H9 (cell line): ENCODE data around the gene IQCE. TPM values are rescaled to one million over a fixed set of nuclear protein-coding genes. Genes with fewer than 3 reads are reported as not detected.
A peak's percentile ranks its signal among the peaks of the same experiment; 100 is the strongest.

Experiments used
- DNase-seq: peaks from one replicate; pipeline ENCODE4 v3.0.0-alpha.2; 2017
- H2AFZ ChIP-seq: one replicate; pipeline ENCODE4 v1.6.1; 2013; ENCODE audit warnings: mild to moderate bottlenecking, low read length, control low read depth, moderate library complexity
- H2AK5ac ChIP-seq: 2 replicates; pipeline ENCODE4 v1.6.1; 2013; ENCODE audit warnings: low read length, control low read depth, mixed read lengths; ENCODE audit not compliant: insufficient read length
- H2BK120ac ChIP-seq: one replicate; pipeline ENCODE4 v1.6.1; 2013; ENCODE audit warnings: low read depth, mild to moderate bottlenecking, low read length, control low read depth, inconsistent platforms; ENCODE audit not compliant: poor library complexity, severe bottlenecking
- H2BK12ac ChIP-seq: 2 replicates; pipeline ENCODE4 v1.6.1; 2013; ENCODE audit warnings: low read length, control low read depth, mixed read lengths, low read depth; ENCODE audit not compliant: insufficient read length
- H2BK15ac ChIP-seq: 2 replicates; pipeline ENCODE4 v1.6.1; 2013; ENCODE audit warnings: low read depth, low read length, control low read depth
- H2BK20ac ChIP-seq: one replicate; pipeline ENCODE4 v1.6.1; 2013; ENCODE audit warnings: low read depth, mild to moderate bottlenecking, low read length, control low read depth, inconsistent platforms; ENCODE audit not compliant: poor library complexity, severe bottlenecking
- H2BK5ac ChIP-seq: 2 replicates; pipeline ENCODE4 v1.6.1; 2013; ENCODE audit warnings: low read length, control low read depth, mixed read lengths; ENCODE audit not compliant: insufficient read length
- H3K14ac ChIP-seq: 2 replicates; pipeline ENCODE4 v1.6.1; 2013; ENCODE audit warnings: low read length, control low read depth; ENCODE audit not compliant: insufficient read depth
- H3K18ac ChIP-seq: 2 replicates; pipeline ENCODE4 v1.6.1; 2013; ENCODE audit warnings: low read depth, mild to moderate bottlenecking, mixed read lengths, low read length, control low read depth; ENCODE audit not compliant: insufficient read length
- H3K23ac ChIP-seq: 2 replicates; pipeline ENCODE4 v1.6.1; 2013; ENCODE audit warnings: low read length, control low read depth, mixed read lengths, low read depth; ENCODE audit not compliant: insufficient read length
- H3K23me2 ChIP-seq: 2 replicates; pipeline ENCODE4 v1.6.1; 2013; ENCODE audit warnings: low read depth, mild to moderate bottlenecking, mixed read lengths, low read length, control low read depth; ENCODE audit not compliant: insufficient read length, poor library complexity, severe bottlenecking
- H3K27ac ChIP-seq: 2 replicates; pipeline ENCODE4 v1.5.1; 2013; ENCODE audit warnings: low read length, control low read depth, mixed read lengths, low read depth; ENCODE audit not compliant: insufficient read length
- H3K27me3 ChIP-seq: 2 replicates; pipeline ENCODE4 v1.6.1; 2013; ENCODE audit warnings: low read length, control low read depth, inconsistent platforms; ENCODE audit not compliant: insufficient read depth
- H3K4ac ChIP-seq: 2 replicates; pipeline ENCODE4 v1.6.1; 2013; ENCODE audit warnings: low read depth, mild to moderate bottlenecking, control low read depth, inconsistent platforms, low read length, moderate library complexity
- H3K4me1 ChIP-seq: 2 replicates; pipeline ENCODE4 v1.6.1; 2013; ENCODE audit warnings: low read length, control low read depth, inconsistent platforms; ENCODE audit not compliant: insufficient read depth
- H3K4me2 ChIP-seq: 2 replicates; pipeline ENCODE4 v1.6.1; 2013; ENCODE audit warnings: low read length, control low read depth, mixed read lengths; ENCODE audit not compliant: insufficient read length, insufficient read depth
- H3K56ac ChIP-seq: 2 replicates; pipeline ENCODE4 v1.6.1; 2013; ENCODE audit warnings: low read depth, mild to moderate bottlenecking, mixed read lengths, low read length, control low read depth; ENCODE audit not compliant: insufficient read length
- H3K79me1 ChIP-seq: 2 replicates; pipeline ENCODE4 v1.6.1; 2013; ENCODE audit warnings: low read depth, mild to moderate bottlenecking, moderate library complexity, low read length, control low read depth, inconsistent platforms; ENCODE audit not compliant: insufficient read depth, poor library complexity, severe bottlenecking
- H3K79me2 ChIP-seq: 2 replicates; pipeline ENCODE4 v1.6.1; 2013; ENCODE audit warnings: low read length, control low read depth, inconsistent platforms; ENCODE audit not compliant: insufficient read depth
- H3K9ac ChIP-seq: 2 replicates; pipeline ENCODE4 v1.6.1; 2013; ENCODE audit warnings: low read length, control low read depth, mixed read lengths; ENCODE audit not compliant: insufficient read length; ENCODE audit errors: extremely low read depth
- H3K9me3 ChIP-seq: one replicate; pipeline ENCODE4 v1.6.1; 2013; ENCODE audit warnings: low read depth, low read length, inconsistent platforms; ENCODE audit not compliant: control insufficient read depth
- H3T11ph ChIP-seq: one replicate; pipeline ENCODE4 v1.6.1; 2013; ENCODE audit warnings: mild to moderate bottlenecking, low read length, control low read depth, inconsistent platforms
- H4K20me1 ChIP-seq: one replicate; pipeline ENCODE4 v1.6.1; 2013; ENCODE audit not compliant: control insufficient read depth, insufficient read length, insufficient read depth
- H4K5ac ChIP-seq: 2 replicates; pipeline ENCODE4 v1.6.1; 2013; ENCODE audit warnings: low read depth, mild to moderate bottlenecking, mixed read lengths, low read length, control low read depth; ENCODE audit not compliant: insufficient read length
- H4K8ac ChIP-seq: replicated peaks from 2 replicates; pipeline ENCODE4 v1.6.1; 2013; ENCODE audit warnings: low read length, control low read depth, mixed read lengths, low read depth; ENCODE audit not compliant: insufficient read length
- H4K91ac ChIP-seq: 2 replicates; pipeline ENCODE4 v1.6.1; 2013; ENCODE audit warnings: low read depth, mild to moderate bottlenecking, moderate library complexity, mixed read lengths, low read length, control low read depth; ENCODE audit not compliant: insufficient read length
- H3K27ac Mint-ChIP-seq, 3 experiments: 2 replicates in 2 of 3; 3 replicates in 1 of 3; pipeline ENCODE4 v1.8.0; 2020 to 2021; ENCODE audit warnings: mixed read lengths in 3 of 3, mild to moderate bottlenecking in 1 of 3, moderate library complexity in 1 of 3
- H3K27me3 Mint-ChIP-seq: 2 replicates; pipeline ENCODE4 v1.8.0; 2021; ENCODE audit warnings: low read depth, mild to moderate bottlenecking, moderate library complexity, mixed read lengths
- H3K36me3 Mint-ChIP-seq, 3 experiments: 2 replicates in 2 of 3; 3 replicates in 1 of 3; pipeline ENCODE4 v1.8.0; 2020 to 2021; ENCODE audit warnings: low read depth in 3 of 3, mixed read lengths in 3 of 3; ENCODE audit not compliant: insufficient read depth in 1 of 3
- H3K4me1 Mint-ChIP-seq, 2 experiments: 2 replicates each; pipeline ENCODE4 v1.8.0; 2020; ENCODE audit warnings: mixed read lengths in 2 of 2
- H3K4me3 Mint-ChIP-seq, 2 experiments: 2 replicates in 1 of 2; 3 replicates in 1 of 2; pipeline ENCODE4 v1.8.0; 2020 to 2021; ENCODE audit warnings: mild to moderate bottlenecking in 2 of 2, mixed read lengths in 2 of 2, moderate library complexity in 1 of 2
- H3K9me3 Mint-ChIP-seq, 2 experiments: 2 replicates in 1 of 2; 3 replicates in 1 of 2; pipeline ENCODE4 v1.8.0; 2020; ENCODE audit warnings: mild to moderate bottlenecking in 2 of 2, mixed read lengths in 2 of 2, moderate library complexity in 1 of 2
- WGBS: extraction: QIAGEN DNeasy Blood & Tissue Kit; methylation state at CpG from one replicate; pipeline ENCODE4 v1.1.7; 2013; ENCODE audit warnings: missing lambda C conversion rate, low lambda C conversion rate, mixed read lengths; ENCODE audit not compliant: insufficient read length; ENCODE audit errors: extremely low coverage; 5-methylcytosine and 5-hydroxymethylcytosine counted together
- total RNA-seq: library from RNA; stranded (reverse); gene quantifications from 2 replicates; pipeline ENCODE4 v1.2.1, GENCODE V29; 2021
- TF ChIP-seq, protein P1 (sequence below): fragments of 200-600 bp; sonication (generic); conservative IDR thresholded peaks from 3 replicates; pipeline ENCODE4 v1.8.0; 2021; ENCODE audit warnings: antibody characterized with exemption, mild to moderate bottlenecking

Gene IQCE
- total RNA-seq, 1 experiment from 2014 or later: 7.0 TPM

DNA sequence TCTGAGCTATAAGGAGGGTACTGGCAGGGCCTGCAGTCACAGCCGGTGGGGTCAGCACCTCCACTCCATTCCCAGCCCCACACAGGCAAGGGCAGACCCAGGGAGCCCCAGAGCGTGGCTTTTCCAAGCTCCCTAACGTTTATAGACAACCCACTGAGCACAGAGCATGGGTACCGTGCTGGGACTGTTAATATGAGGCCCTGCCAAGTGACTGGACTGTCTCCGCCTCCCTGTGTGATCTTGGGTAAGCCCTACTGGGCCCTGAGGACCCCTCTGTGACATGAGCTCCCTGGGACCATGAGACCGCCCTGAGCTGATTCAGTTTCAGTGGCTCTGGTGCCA lies 85.4 kb downstream of the IQCE start:
- H3K4me1 Mint-ChIP-seq: peaks cover 21 to 36% of the 10 kb centered on the region in 2 experiments
- Histone ChIP-seq H2BK120ac (no peak overlapping the region), H2AK5ac (no peak overlapping the region), H3K56ac (no peak overlapping the region), H2AFZ (no peak overlapping the region), H4K91ac (no peak overlapping the region), H2BK20ac (no peak overlapping the region), H3K9ac (no peak overlapping the region), H3K4ac (no peak overlapping the region), H4K5ac (no peak overlapping the region), H4K8ac (no peak overlapping the region), H3K27me3 (no peaks in the 10 kb centered on the region), H4K20me1 (no peaks in the 10 kb centered on the region), H3K18ac (no peak overlapping the region), H3K23me2 (no peaks in the 10 kb centered on the region), H2BK12ac (no peak overlapping the region), H3K4me2 (no peak overlapping the region), H3K23ac (no peak overlapping the region), H3K4me1 (peaks cover 3% of the 10 kb centered on the region; the same call in 1 of the 2 replicates), H3K27ac (no peak overlapping the region), H3K9me3 (no peaks in the 10 kb centered on the region), H3T11ph (no peak overlapping the region), H3K79me1 (peaks cover 3% of the 10 kb centered on the region), H2BK5ac (no peak overlapping the region), H2BK15ac (no peak overlapping the region; the same call in 1 of the 2 replicates), H3K14ac (peak overlapping the region; percentile 78; the same call in 1 of the 2 replicates), H3K79me2 (peaks cover 3% of the 10 kb centered on the region; the same call in 1 of the 2 replicates)
- no peaks in the 10 kb centered on the region for H3K9me3 Mint-ChIP-seq
- no CpG with 5 or more reads among the region's 6 CpGs for WGBS
- TF ChIP-seq, protein P1, sequence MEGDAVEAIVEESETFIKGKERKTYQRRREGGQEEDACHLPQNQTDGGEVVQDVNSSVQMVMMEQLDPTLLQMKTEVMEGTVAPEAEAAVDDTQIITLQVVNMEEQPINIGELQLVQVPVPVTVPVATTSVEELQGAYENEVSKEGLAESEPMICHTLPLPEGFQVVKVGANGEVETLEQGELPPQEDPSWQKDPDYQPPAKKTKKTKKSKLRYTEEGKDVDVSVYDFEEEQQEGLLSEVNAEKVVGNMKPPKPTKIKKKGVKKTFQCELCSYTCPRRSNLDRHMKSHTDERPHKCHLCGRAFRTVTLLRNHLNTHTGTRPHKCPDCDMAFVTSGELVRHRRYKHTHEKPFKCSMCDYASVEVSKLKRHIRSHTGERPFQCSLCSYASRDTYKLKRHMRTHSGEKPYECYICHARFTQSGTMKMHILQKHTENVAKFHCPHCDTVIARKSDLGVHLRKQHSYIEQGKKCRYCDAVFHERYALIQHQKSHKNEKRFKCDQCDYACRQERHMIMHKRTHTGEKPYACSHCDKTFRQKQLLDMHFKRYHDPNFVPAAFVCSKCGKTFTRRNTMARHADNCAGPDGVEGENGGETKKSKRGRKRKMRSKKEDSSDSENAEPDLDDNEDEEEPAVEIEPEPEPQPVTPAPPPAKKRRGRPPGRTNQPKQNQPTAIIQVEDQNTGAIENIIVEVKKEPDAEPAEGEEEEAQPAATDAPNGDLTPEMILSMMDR: no peak
- peak overlapping the region in 1 of 2 experiments; percentile 29; a peak in 1 of 5 replicates for H3K4me3 Mint-ChIP-seq
- H3K36me3 Mint-ChIP-seq: peaks cover 2 to 5% (median 4%) of the 10 kb centered on the region in 3 experiments; a peak in 5 of 7 replicates
- H3K27me3 Mint-ChIP-seq: no peaks in the 10 kb centered on the region
- peak overlapping the region in 2 of 3 experiments; percentile 87 to 95; a peak in 5 of 7 replicates for H3K27ac Mint-ChIP-seq
- no peak for DNase-seq
